NCI-H2227 treated with DMSO at 0.1 percent for 48 hours (cell line): ENCODE measurements around the gene THSD4.
"Not testable (repeated sequence)": the region's sequence is repeated elsewhere in the genome, so short reads cannot be mapped to it uniquely, and the experiment has no call there.

Experiments used
- DNase-seq: peaks from one replicate; lab custom pipeline; 2025; lab: John Stamatoyannopoulos, UW

Gene THSD4

DNA sequence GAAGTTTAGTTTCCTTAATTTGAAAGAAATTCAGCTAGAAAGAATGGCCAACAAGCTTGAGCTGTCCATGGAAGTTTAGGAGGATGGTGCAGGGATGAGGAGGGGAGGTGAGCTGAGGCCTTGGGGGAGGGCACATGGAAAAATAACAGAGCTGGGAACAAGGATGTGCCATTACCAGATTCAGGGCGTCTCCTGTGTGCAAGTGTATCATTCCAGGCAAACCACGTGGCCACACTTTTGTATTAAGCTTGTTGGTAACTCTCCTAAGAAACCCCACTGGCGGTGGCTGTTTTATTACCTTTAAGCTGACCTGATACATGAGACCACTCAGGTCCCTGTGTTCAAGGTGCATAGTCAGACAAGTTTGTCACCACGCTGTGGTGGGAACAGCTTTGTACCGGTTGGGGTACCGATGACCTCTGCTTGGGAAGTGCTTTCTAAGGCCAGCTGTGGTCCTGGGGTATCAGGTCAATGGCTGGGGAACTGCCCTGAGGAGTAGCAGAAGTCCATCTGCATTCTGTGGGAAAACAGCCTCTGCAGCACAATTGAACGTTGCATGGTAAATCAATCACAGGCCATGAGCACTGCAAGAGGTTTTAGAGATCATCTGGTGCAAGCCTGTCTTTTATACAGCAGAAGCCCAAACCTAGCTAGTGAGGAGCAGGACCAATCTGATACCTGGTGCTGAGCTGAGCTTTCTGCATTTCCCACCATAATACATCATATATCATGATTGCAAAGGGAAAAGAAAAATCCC lies 235.5 kb downstream of the THSD4 start:
- no peak for DNase-seq

DNA sequence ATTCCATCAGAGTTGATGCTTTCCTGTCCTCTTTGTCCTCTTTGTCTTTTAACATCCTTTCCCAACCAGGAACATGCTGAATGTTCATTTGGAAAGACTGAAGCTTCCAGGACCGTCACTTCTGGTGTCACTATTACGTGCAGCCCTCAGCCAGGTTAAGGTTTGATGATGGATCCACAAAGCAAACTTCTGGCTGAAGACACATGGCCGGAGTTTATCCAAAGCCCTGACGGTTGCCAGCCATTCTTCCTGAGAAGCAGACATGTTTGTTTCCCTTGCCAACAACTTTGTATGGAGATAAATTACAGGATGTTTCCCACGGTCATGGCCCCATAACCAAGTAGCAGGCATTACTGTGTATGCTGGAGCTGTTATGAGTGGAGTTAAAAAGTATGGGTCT lies 236.9 kb downstream of the THSD4 start:
- no peak for DNase-seq

DNA sequence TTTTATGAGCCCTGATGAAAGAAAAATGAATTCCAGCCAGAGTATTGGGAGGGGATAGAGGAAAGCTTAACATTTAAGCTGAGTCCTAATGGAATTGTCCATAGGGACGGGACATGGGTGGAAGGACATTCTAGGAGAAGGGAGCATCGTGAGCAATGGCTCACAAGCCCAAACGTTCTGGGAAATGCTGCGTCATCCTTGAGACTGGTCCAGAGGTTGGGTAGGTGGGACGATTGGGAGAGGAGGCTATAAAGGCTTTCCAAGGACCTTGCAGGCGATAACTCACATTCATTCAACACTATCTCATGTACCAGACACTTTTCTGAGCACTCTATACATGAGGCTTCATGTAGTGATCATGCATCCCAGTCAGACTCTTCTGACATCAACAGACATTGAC lies 237.5 kb downstream of the THSD4 start:
- DNase-seq, result no peak

- DNase-seq, result no peak
Measured at GRCh38 chr15:71353171-71353570, 237.9 kb downstream of the THSD4 start.

DNA sequence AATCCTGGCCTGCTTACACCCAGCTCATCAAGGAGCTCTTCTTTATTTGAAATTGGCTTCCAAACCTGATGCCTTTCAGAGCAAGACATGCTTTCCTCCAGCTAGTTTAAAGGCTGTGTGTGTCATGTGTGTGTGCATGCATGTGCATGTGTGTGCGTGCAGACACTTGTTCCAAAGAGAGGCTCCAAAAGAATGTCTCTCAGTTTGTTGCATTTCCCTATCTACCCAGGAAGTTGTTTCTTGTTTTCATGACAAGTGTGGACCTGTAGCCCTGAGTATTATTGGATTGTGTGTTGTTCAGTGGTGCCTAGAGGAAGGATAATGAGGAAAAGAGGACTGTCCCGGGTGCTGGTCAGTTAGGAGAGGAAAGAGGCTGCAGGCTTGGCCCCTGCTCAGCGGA lies 240.0 kb downstream of the THSD4 start:
- DNase-seq, result no peak

GRCh38 chr15:71357321-71357732 lies 242.1 kb downstream of the THSD4 start:
- DNase-seq, result no peak

DNA sequence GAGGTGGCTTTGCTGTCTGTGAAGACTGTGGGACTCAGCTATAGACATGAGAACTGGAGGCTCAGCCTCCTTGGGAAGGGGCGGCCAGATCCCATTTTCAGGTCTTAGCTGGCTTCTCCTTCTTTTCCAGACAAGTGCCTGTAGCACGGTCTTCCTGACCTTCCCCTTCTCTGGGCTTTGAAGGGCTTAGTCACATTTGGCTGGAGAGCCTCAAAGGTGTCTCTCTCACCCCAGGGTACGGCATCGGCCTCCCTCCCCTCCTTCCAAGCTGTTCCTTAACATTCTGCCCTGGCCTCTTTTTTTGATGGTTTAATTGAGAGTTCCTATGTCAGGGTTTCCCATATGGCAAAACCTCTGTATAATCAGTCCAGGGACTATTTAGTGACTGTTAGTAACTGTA lies 242.7 kb downstream of the THSD4 start:
- DNase-seq, result no peak

- DNase-seq, result no peak
Measured at GRCh38 chr15:71359246-71359645, 244.0 kb downstream of the THSD4 start.

DNA sequence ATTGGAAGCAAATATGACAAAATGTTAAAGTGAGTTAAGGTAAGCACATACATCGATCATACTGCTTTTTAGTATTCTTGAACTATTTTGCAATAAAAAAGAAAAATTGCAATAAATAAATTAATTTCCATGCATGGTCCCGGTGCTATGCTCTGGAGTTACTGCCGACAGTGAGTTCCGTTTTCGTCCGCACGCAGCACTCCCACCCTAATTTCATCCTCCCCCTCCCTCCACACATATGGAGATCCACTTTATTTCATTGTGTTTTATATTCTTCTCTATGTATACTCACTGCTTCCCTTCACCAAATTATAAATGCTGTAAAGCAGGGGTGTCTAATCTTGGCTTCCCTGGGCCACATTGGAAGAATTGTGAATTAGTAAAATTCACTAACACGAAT lies 247.3 kb downstream of the THSD4 start:
- no peak for DNase-seq

DNA sequence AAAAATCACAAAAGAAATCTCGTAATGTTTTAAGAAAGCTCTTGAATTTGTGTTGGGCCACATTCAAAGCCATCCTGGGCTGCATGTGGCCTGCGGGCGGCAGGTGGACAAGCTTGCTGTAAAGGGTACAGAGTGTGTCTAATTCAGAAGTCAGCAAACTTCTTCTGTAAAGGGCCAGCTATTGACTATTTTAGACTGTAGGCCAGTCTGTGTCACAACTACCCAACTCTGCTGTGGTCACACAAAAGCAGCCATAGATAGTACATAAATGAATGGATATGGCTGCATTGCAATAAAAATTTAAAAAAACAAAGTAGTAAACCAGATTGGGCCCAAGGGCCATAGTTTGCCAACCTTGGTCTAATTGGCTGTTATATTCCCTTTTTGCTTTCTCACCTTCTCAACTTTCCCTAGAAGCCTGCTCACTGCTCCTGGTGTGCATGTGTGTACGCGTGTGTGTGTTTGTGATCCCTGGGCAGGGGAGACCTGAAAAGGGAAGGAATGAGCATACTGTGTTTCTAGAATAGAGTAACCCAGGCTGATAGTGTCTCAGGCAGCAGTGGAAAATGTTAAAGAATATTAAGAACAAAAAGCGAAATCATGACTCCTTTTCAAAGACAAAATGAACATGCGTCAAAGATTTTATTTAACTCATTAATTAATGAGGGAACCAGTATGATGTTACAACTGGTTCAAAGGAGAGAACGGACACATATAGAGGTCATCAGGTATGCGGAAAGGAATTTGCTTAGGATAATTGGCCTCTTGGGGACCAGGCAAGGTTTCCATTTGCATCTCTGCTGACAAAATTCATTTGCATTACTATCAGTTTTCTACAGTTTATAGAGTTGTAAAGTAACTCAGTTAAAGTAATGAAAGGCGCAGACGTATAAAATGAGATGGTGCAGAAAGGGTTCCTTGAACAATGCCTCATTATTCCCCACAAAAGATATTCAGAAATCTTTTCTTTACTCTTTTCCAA lies 248.0 kb downstream of the THSD4 start:
- DNase-seq, result no peak

- DNase-seq, result no peak
Measured at GRCh38 chr15:71364117-71364584, 248.9 kb downstream of the THSD4 start.

DNA sequence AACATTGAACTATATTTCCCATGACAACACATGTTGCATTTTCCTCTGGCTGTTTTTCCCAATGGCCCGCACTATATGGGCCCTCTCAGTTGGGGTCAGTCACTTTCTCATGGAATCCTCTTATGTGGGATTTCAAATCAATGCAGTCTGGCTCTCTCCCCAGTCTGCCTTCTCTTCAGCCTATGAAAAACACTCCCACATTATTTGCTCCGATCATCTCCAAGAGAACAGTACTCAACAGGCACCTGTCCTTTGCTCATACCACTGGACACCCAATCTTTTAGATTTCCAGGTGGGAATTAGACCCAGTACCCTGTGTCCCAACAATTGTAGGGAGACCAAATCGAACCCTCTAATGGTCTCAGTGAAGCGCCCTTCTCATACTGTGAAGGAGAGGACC lies 251.3 kb downstream of the THSD4 start:
- no peak for DNase-seq

- no peak for DNase-seq
Measured at GRCh38 chr15:71366926-71367325, 251.7 kb downstream of the THSD4 start.

- not testable (repeated sequence) for DNase-seq
Measured at GRCh38 chr15:71367737-71368136, 252.5 kb downstream of the THSD4 start.

GRCh38 chr15:71372769-71373168 lies 257.5 kb downstream of the THSD4 start:
- DNase-seq, result not testable (repeated sequence)

DNA sequence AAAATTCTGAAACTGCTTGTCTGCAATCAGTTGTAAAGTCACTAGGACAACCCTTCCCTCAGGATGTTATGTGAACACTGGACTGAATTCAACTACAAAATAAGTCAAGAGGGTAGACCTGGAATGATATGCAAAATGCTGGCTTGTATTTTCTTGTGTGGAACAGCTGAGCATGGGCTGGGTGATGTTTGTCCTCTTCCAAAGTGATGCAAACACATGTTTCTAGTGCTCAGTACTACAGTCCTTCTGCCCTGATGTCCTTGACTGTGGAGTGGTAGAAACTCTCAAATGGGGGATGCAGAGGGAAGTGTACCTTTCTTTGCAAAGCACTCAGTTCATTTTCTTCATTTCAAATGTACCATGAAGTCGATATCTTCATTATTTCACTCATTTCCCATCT lies 258.6 kb downstream of the THSD4 start:
- DNase-seq, result no peak

GRCh38 chr15:71374607-71375352 lies 259.5 kb downstream of the THSD4 start:
- DNase-seq, result no peak

DNA sequence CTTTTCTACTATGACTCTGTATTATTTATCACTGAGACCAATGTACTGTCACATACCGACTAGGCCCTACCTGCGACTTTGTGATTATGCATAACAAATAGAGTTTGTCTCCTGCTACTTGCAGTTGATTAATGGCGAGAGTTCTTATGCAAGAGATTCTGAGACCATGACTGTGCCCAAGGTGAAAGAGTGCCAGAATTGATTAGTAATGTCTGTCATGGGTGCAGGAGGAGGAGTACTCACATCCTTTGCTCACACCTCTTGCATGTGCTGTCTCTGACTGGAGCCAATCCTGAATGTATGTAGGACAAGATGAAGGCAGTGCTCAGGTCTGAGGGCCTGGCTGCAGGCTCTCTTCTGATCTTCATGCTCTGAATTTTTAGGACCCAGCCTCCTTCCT lies 260.7 kb downstream of the THSD4 start:
- no peak for DNase-seq

GRCh38 chr15:71379893-71380292 lies 264.6 kb downstream of the THSD4 start:
- DNase-seq, result no peak

GRCh38 chr15:71380345-71380744 lies 265.1 kb downstream of the THSD4 start:
- no peak for DNase-seq

DNA sequence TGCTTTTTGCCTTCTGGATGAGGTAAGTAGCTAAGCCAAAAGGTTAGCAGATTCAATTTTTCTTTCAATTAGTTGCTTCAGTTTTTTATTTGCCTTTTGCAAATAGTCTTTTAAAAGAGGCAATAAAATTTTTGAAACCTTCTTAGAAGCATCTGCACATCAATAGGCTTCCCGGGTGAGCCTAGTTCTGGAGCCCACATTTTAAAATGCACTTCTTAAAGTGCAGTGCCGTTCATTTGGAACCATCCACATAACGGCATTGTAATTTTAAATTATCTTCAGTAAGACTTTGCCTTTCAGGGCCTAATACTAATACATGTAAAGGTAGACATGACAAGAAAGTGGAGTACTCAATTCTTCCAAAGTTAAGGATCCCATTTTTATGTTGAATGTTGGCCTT lies 269.2 kb downstream of the THSD4 start:
- DNase-seq, result no peak

DNA sequence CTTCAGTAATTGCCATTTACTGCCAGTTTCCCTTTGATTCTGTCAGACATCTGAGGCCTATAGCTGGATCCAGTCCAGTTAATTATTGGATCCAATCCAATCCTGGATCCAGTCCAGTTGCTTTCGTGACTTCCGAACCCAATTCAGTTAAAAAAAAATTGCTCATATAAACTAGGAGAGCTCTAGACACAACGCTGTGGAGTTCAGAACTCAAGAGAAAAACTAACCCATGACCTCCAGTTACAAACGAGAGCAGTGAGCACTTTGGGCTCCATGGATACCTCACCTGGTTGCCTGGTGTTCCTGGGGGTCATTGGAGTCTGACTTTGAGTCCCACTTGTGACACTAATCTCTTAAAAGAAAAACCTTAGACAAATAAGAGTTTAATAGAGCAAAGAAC lies 269.8 kb downstream of the THSD4 start:
- no peak for DNase-seq
